ENCODE data around the gene IRF6.

Gene IRF6

DNA sequence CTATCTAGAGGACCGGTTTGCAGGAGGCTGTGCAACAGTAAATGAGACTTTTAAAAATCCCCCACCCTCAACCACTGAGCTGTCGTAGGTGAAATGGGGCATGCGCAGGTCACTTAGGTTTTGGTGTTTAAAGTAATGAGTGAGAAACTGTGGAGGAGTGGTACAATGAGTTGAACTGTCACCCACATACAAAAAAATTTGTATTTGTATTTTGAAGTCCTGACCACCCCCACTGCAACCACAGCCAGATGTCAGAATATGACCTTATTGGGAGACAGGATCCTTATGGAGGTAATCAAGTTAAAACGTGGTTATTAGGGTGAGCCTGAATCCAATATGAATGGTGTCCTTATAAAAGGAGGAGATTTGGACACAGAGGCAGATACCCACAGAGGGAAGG is 1.6 kb upstream of the IRF6 start:
- Histone ChIP-seq H2BK12ac (ENCODE audit: low read length in 2 of 2) (peak overlapping the region in 1 of 2 experiments; percentile 57), H2BK5ac (ENCODE audit: low read depth, low read length, poor library complexity, severe bottlenecking) (no peak overlapping the region), H3K23ac (ENCODE audit: low read length in 2 of 2) (no peak overlapping the region), H2BK15ac (ENCODE audit: low read depth, poor library complexity, severe bottlenecking) (no peak overlapping the region), H2AFZ (ENCODE audit: low read depth, low read length) (no peak overlapping the region), H2AK5ac (ENCODE audit: low read length, severe bottlenecking) (peak overlapping the region; percentile 55), H3K9ac (ENCODE audit: low read length) (no peak overlapping the region), H3K14ac (ENCODE audit: low read length in 2 of 2) (no peak overlapping the region), H3K27me3 (ENCODE audit: control insufficient read depth in 1 of 2, insufficient read depth in 1 of 2, low read length in 2 of 2) (peaks cover 0 to 12% of the 10 kb centered on the region in 2 experiments), H3K27ac (ENCODE audit: low read length, poor library complexity, severe bottlenecking) (peak overlapping the region; percentile 12), H2BK120ac (ENCODE audit: low read depth, low read length) (no peak overlapping the region), H3K4me3 (ENCODE audit: insufficient read depth in 1 of 2, low read depth in 1 of 2, low read length in 2 of 2) (no peak overlapping the region), H3K4me2 (ENCODE audit: low read length, poor library complexity, severe bottlenecking) (no peak overlapping the region), H3K36me3 (ENCODE audit: control insufficient read depth in 1 of 2, insufficient read depth in 2 of 2, low read depth in 1 of 2, low read length in 2 of 2) (no peaks in the 10 kb centered on the region), H3K79me1 (replicated peaks; ENCODE audit: low read length, poor library complexity, severe bottlenecking) (no peaks in the 10 kb centered on the region), H3K4ac (ENCODE audit: low read depth in 1 of 2, low read length in 2 of 2) (no peak overlapping the region), H3K9me3 (ENCODE audit: control insufficient read depth, low read length) (no peaks in the 10 kb centered on the region), H3K18ac (ENCODE audit: low read depth in 1 of 2, low read length in 2 of 2) (no peak overlapping the region), H4K8ac (ENCODE audit: low read length) (no peak overlapping the region), H4K91ac (ENCODE audit: low read length) (no peak overlapping the region), H3K4me1 (ENCODE audit: control insufficient read depth, insufficient read depth, low read depth, low read length) (peaks cover 14% of the 10 kb centered on the region)
- DNase-seq: no peak
- 73% methylated on average over 2 of the region's 4 CpGs for WGBS

DNA sequence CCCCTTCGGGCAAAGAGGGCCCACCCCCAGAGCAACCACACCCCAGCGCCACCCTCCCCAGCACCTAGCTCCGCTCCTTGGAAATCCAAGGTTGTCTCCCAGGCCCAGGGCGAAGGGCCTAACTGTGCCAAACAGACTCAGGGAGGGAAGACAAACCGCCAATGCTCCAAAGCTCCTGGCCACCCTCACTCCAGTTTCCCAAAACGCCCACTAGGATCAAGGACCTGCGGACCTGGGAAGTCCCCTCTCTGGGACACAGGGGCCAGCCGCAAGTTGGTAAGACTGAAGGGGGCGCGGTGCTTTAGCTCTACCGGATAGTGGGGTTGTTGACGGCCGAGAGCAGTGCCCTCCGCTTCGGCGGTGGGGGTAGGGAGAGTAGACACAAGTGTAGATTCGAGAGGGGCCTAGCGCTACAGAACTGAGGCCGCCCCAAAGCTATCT is 581 bp downstream of the IRF6 start:
- no peaks in the 10 kb centered on the region for H3K9me3 ChIP-seq (ENCODE audit: control insufficient read depth, low read length)
- peak overlapping the region in 1 of 2 experiments; percentile 56 for H3K4me3 ChIP-seq (ENCODE audit: insufficient read depth in 1 of 2, low read depth in 1 of 2, low read length in 2 of 2)
- H3K4ac ChIP-seq (ENCODE audit: low read depth in 1 of 2, low read length in 2 of 2): no peak overlapping the region
- H3K27me3 ChIP-seq (ENCODE audit: control insufficient read depth in 1 of 2, insufficient read depth in 1 of 2, low read length in 2 of 2): peaks cover 0 to 12% of the 10 kb centered on the region in 2 experiments
- H3K23ac ChIP-seq (ENCODE audit: low read length in 2 of 2): no peak overlapping the region
- no peak overlapping the region for H3K27ac ChIP-seq (ENCODE audit: low read length, poor library complexity, severe bottlenecking)
- H2BK15ac ChIP-seq (ENCODE audit: low read depth, poor library complexity, severe bottlenecking): no peak overlapping the region
- H4K91ac ChIP-seq (ENCODE audit: low read length): no peak overlapping the region
- H2BK12ac ChIP-seq (ENCODE audit: low read length in 2 of 2): no peak overlapping the region
- DNase-seq: no peak
- H3K4me2 ChIP-seq (ENCODE audit: low read length, poor library complexity, severe bottlenecking): peak overlapping the region; percentile 45
- H3K79me1 ChIP-seq (replicated peaks; ENCODE audit: low read length, poor library complexity, severe bottlenecking): no peaks in the 10 kb centered on the region
- H3K9ac ChIP-seq (ENCODE audit: low read length): peak overlapping the region; percentile 25
- no peak overlapping the region for H3K14ac ChIP-seq (ENCODE audit: low read length in 2 of 2)
- H3K36me3 ChIP-seq (ENCODE audit: control insufficient read depth in 1 of 2, insufficient read depth in 2 of 2, low read depth in 1 of 2, low read length in 2 of 2): no peaks in the 10 kb centered on the region
- no peak overlapping the region for H4K8ac ChIP-seq (ENCODE audit: low read length)
- no peak overlapping the region for H2BK120ac ChIP-seq (ENCODE audit: low read depth, low read length)
- H2BK5ac ChIP-seq (ENCODE audit: low read depth, low read length, poor library complexity, severe bottlenecking): no peak overlapping the region
- H3K4me1 ChIP-seq (ENCODE audit: control insufficient read depth, insufficient read depth, low read depth, low read length): peaks cover 14% of the 10 kb centered on the region
- WGBS: 32% methylated on average over 16 of the region's 19 CpGs
- H2AK5ac ChIP-seq (ENCODE audit: low read length, severe bottlenecking): no peak overlapping the region
- peak overlapping the region in 1 of 2 experiments; percentile 73 for H3K18ac ChIP-seq (ENCODE audit: low read depth in 1 of 2, low read length in 2 of 2)
- H2AFZ ChIP-seq (ENCODE audit: low read depth, low read length): no peak overlapping the region

DNA sequence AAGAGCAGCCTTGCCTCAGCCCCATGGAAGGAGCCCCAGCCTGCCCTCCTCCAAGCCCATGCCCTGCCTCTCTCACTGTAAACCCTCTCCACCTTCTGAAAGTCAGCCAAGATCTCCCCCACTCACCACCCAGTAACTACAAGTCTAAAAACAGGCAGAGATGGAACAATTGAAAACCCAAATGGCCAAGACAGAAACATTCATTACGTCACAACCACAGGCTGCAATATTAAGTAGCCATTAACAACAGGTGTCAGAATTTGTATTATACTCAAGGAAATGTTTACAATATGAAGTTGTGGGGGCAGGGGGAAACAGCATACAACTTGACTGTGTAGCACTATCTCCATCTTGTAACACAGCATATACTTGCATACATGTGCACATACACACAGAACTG is 2.4 kb downstream of the IRF6 start:
- peaks cover 14% of the 10 kb centered on the region for H3K4me1 ChIP-seq (ENCODE audit: control insufficient read depth, insufficient read depth, low read depth, low read length)
- H4K91ac ChIP-seq (ENCODE audit: low read length): no peak overlapping the region
- H2BK12ac ChIP-seq (ENCODE audit: low read length in 2 of 2): no peak overlapping the region
- H2AK5ac ChIP-seq (ENCODE audit: low read length, severe bottlenecking): no peak overlapping the region
- no peak overlapping the region for H3K4me3 ChIP-seq (ENCODE audit: insufficient read depth in 1 of 2, low read depth in 1 of 2, low read length in 2 of 2)
- no peak overlapping the region for H3K9ac ChIP-seq (ENCODE audit: low read length)
- no peak for DNase-seq
- H3K18ac ChIP-seq (ENCODE audit: low read depth in 1 of 2, low read length in 2 of 2): no peak overlapping the region
- no peak overlapping the region for H2BK5ac ChIP-seq (ENCODE audit: low read depth, low read length, poor library complexity, severe bottlenecking)
- no peak overlapping the region for H3K27ac ChIP-seq (ENCODE audit: low read length, poor library complexity, severe bottlenecking)
- no peaks in the 10 kb centered on the region for H3K79me1 ChIP-seq (replicated peaks; ENCODE audit: low read length, poor library complexity, severe bottlenecking)
- H3K4ac ChIP-seq (ENCODE audit: low read depth in 1 of 2, low read length in 2 of 2): no peak overlapping the region
- H4K8ac ChIP-seq (ENCODE audit: low read length): no peak overlapping the region
- no peaks in the 10 kb centered on the region for H3K9me3 ChIP-seq (ENCODE audit: control insufficient read depth, low read length)
- no peak overlapping the region for H2BK120ac ChIP-seq (ENCODE audit: low read depth, low read length)
- no CpG with 5 or more reads among the region's 1 CpG for WGBS
- no peak overlapping the region for H2BK15ac ChIP-seq (ENCODE audit: low read depth, poor library complexity, severe bottlenecking)
- H3K14ac ChIP-seq (ENCODE audit: low read length in 2 of 2): no peak overlapping the region
- no peak overlapping the region for H2AFZ ChIP-seq (ENCODE audit: low read depth, low read length)
- H3K4me2 ChIP-seq (ENCODE audit: low read length, poor library complexity, severe bottlenecking): no peak overlapping the region
- H3K36me3 ChIP-seq (ENCODE audit: control insufficient read depth in 1 of 2, insufficient read depth in 2 of 2, low read depth in 1 of 2, low read length in 2 of 2): no peaks in the 10 kb centered on the region
- peaks cover 0 to 12% of the 10 kb centered on the region in 2 experiments for H3K27me3 ChIP-seq (ENCODE audit: control insufficient read depth in 1 of 2, insufficient read depth in 1 of 2, low read length in 2 of 2)
- H3K23ac ChIP-seq (ENCODE audit: low read length in 2 of 2): no peak overlapping the region

DNA sequence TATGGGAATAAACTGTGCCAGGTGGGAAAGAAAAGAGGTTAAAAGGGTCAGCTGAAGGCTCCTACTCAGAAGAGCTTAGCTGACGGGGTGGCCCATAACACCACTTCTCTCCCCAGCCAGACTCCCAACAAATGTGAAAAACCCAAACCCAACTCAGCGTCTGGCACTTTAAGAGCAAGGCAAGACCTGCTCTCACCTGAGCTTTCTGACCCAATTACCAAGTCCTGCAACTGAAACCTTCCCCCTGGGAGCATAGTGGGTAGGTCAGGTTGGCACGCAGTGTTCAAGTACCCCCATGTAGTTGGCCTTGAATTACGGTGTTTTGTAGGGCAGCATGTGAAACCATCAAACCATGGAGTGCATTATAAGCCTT is 3.2 kb downstream of the IRF6 start:
- Histone ChIP-seq H3K4me3 (ENCODE audit: insufficient read depth in 1 of 2, low read depth in 1 of 2, low read length in 2 of 2) (no peak overlapping the region), H3K9me3 (ENCODE audit: control insufficient read depth, low read length) (no peaks in the 10 kb centered on the region), H4K91ac (ENCODE audit: low read length) (no peak overlapping the region), H3K4me1 (ENCODE audit: control insufficient read depth, insufficient read depth, low read depth, low read length) (peaks cover 10% of the 10 kb centered on the region), H3K23ac (ENCODE audit: low read length in 2 of 2) (no peak overlapping the region), H3K4ac (ENCODE audit: low read depth in 1 of 2, low read length in 2 of 2) (no peak overlapping the region), H3K4me2 (ENCODE audit: low read length, poor library complexity, severe bottlenecking) (no peak overlapping the region), H3K27me3 (ENCODE audit: control insufficient read depth in 1 of 2, insufficient read depth in 1 of 2, low read length in 2 of 2) (peaks cover 0 to 12% of the 10 kb centered on the region in 2 experiments), H2BK5ac (ENCODE audit: low read depth, low read length, poor library complexity, severe bottlenecking) (no peak overlapping the region), H3K79me1 (replicated peaks; ENCODE audit: low read length, poor library complexity, severe bottlenecking) (no peaks in the 10 kb centered on the region), H2AFZ (ENCODE audit: low read depth, low read length) (no peak overlapping the region), H3K27ac (ENCODE audit: low read length, poor library complexity, severe bottlenecking) (no peak overlapping the region), H3K14ac (ENCODE audit: low read length in 2 of 2) (no peak overlapping the region), H2BK12ac (ENCODE audit: low read length in 2 of 2) (no peak overlapping the region), H2AK5ac (ENCODE audit: low read length, severe bottlenecking) (no peak overlapping the region), H3K9ac (ENCODE audit: low read length) (no peak overlapping the region), H2BK120ac (ENCODE audit: low read depth, low read length) (no peak overlapping the region), H3K18ac (ENCODE audit: low read depth in 1 of 2, low read length in 2 of 2) (no peak overlapping the region), H4K8ac (ENCODE audit: low read length) (no peak overlapping the region), H3K36me3 (ENCODE audit: control insufficient read depth in 1 of 2, insufficient read depth in 2 of 2, low read depth in 1 of 2, low read length in 2 of 2) (no peaks in the 10 kb centered on the region), H2BK15ac (ENCODE audit: low read depth, poor library complexity, severe bottlenecking) (no peak overlapping the region)
- no peak for DNase-seq
- 84% methylated on average over 4 of the region's 4 CpGs for WGBS

Measured in mesenchymal stem cell (in vitro differentiated cells and primary cell).